Limb (tissue), 2 donors: ENCODE data around the gene GLIS2.

Experiments
- DNase-seq, 2 donors: peaks; one replicate each; pipeline ENCODE4 v3.0.0-alpha.2; 2016; ENCODE audit errors: extremely low spot score in 2 of 2

Gene GLIS2

DNA sequence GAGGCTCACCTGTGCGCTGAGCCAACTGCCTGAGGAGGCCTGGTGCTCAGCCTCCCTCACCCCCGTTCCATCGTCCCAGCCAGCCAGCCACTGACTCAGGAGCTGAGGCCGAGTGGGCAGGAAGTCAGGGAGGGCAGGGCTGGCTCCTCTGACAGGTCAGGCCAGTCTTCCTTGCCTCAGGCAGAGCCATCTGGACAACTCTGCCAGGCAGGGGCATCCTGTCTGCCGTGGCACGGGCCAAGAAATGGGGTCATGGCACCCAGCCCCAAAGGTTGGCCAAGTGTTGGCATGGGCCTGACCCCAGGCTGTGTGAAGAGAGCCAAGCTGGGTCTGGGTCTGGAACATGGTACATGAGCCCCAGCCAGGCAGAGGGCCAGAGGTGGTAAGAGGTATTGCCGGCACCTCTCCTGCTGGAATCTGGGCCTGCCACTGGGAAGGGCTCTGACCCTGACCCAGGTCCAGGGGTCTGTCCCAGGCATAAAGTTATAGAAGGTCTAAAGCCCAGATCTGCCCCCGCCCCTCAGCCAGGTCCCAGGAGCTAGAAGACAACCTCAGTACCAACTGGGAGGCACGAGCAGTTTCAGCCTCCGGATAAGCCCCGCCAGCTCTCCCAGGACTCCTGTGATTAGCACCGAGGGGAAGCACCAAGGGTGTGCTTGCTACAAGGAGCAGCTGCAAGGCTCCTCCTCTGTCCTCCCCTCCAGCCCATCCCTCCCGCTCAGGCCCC is 53.3 kb downstream of the GLIS2 start:
- no peak for DNase-seq

DNA sequence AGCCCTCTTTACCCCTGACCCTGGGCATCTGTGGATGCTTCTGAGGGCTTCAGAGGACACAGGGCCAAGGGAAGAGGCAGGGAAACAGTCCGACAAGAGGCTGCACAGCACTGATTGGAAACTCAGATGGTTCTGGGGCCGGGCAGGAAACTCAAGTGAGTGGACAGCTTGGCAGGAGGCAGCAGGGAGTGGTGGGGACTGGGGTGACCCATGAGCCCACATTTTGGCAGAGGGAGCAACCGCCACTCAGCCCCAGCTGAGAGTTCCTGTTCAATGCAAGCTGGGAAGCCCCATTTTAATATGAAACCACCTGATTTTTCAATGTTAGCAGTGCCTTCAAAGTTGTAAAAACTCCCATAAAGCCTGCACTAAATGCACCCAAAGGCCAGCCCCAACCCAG is 54.3 kb downstream of the GLIS2 start:
- DNase-seq: no peak

DNA sequence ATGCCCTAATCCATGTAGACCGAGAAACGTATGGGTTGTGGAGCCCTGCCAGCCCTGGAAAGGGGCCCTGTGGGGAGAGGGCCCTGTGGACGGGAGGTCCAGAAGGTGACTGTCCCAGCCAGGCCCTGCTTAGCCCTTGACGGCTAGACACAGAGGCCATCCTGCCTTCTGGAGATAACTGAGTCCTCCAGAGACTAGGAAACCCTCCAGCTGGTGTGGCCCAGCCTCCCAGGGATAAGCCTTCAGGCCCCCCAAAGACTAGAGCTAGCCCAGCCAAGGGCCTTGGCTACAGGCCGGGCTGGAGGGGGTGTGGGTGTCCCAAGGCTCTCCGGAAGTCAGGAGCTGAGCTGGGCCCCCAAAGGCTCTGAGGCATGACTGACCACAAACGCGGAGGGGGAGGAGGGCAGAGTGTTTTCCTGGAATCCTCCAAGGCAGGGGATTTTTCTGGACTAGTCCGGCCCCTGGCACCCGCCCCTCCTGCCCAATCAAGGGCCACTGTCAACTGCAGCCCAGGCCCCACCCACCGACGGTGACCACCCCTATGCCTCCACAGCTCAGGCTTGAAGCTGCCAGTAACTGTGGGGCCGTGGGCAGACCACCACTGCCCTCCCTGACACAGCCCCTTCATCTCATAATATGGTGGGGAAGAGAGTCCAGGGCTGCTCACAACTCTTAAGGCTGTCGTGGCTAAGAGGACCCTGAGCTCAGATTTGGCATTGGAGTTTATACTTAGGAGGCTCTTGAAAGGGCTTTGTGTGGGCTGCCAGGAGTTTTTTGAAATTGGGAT is 54.9 kb downstream of the GLIS2 start:
- no peak for DNase-seq

DNA sequence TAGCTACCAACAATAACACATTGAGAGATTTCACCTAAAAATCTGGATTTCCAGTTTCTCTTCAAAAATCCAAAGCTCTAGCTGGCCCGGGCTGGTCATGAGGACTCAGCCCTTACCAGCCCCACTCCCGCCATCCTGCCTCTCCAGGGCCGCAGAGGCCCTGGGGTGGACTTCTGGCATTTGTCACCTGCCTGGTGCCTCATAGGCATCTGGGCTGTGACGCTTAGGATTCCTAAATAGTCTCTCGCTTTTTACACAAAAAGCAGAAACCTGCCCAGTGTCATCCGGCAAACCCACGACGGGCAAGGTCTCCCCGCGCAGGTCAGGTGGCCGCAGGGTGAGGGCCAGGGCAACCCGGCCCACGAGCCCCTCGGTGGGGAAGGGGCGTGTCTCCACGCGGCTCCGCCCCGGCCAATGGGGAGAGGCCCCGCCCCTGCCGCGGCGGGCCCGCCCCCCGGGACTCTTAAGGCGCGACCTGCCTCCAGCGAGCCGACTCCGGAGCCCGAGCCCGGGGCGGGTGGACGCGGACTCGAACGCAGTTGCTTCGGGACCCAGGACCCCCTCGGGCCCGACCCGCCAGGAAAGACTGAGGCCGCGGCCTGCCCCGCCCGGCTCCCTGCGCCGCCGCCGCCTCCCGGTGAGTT is 55.6 kb downstream of the GLIS2 start, which contains the start of gene VASN:
TSS of gene VASN (plus strand) at position 492 of the 644 bp plus-strand sequence. CDS start 9,030 bp downstream, outside the sequence.
- DNase-seq: peak; percentile 57 to 88

DNA sequence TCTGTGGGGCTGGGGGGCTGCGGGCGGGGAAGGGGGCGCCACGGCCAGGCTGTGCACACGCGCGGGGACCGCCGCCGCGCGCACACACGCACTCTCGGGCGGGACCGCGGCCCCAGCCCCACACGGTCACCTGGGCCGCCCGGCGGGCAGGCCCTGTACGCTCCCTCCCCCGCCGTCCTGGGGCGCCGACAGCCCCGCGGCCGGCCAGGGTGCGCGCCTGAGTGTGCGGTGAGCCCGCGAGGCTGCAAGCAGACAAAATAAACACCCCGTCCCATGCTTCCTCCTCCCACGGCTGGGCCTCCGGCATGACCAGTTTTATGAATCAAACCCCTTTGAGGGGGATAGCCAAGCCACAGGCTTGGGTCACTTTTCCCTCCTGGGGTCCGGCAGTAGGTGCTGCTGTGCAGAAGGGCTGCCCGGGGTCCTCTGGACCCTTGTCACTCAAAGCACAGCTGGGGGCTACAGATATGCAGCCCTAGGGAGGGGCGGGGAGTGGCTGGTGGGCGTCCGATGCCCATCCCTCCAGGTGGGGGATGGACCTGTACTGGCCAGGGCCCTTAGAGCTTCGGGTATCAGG is 56.2 kb downstream of the GLIS2 start:
- no peak for DNase-seq

DNA sequence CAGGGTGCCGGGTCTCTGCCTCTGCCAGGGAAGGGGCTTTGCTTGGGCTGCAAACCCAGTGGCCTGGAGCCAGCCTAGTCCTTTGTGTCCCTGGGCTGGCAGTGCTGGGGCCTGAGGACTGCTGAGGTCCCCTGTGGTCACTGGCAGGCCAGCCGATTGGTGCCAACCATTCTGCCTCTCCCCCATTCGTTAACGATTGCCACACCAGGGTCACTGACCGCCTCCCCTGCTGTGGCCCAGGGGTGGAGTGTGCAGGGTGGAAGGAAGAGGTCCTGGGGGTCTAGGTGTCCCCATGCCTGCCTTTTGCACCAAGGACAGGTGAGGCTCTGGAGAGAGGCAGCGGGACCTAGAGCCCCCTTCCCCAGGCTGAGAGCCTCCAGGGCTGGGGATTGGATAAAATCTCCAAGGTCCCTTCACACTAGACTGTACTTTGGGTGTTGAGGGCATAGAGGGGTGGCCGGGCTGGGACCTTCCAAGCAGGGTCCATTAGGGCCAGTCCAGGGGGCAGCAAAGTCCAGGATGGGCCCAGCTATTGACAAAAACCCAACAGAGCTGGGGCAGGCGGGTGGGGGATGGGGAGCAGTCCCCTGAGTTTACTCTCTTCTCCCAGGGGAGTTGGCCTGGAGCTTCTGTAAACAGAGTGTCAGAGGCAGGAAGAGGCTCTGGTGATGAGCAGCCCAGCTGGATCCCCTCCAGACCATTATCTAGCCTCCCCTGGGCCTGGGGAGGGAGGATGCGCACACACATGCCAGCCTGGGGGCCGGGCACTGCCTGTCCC is 56.9 kb downstream of the GLIS2 start:
- DNase-seq: no peak

DNA sequence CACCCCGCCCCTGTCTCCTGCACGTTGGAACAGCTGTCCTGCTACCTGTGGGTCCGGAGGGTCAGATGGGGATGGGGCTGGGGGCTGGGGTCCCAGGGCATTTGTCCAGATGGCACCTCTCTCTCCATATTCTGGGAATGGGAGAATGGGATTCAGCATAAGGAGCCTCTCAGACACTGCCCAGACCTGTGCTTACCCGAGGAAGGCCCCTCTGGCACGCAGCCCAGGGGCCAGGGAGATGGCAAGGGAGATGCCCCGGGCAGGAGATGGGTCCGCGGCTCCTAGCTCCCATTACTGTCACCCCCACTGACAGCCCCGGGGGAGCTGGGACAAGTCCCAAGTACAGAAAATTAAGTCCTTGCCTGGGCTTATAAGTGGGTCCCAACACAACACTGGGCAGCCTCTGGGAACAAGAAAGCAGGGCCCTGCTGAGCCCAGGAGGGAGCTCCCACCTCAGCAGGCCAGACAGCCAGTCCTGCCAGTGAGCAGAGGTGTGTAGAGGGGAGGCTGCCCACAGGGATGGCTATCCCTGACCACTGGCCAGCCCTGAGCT is 57.6 kb downstream of the GLIS2 start:
- DNase-seq: no peak

DNA sequence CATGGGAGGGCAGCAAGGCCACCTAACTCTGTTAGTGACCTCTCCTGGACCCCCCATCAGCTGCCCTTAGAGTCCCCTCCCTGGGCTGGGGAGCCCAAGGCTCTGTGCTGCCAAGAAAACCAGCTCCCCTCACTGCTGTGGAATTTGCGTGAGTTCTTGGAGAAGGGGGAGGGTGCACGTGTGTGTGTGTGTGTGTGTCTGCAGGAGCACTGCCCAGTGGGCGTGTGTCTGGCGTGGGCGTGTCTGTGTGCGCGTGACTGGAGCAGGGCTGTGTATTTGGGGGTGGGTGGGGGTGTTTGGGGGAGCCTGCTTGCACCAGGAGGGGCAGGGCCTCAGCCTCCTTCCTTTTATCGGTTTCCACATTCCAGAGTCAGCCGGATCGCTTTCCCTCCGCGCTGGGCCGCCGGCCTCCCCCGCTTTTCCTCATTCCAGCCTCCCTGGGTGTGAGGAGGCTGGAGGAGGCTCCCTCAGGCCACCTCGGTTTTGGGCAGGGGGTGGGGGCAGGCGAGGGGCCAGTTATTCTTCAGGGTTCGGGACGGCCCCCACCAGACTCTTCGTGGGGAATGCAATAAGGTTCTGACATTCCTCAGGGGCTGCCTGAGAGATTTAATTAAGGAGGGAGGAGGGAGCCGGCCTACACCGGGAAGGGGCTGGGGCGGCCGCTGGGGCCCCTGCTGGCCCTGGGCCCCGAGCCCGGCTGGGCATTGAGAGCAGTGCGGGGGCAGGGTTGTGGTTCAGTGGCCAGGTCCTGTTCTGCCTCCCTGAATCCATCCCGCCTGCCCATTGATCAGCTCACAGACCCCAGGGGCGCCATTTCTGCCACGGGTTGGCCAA is 58.3 kb downstream of the GLIS2 start:
- peak; percentile 75 to 88 for DNase-seq

DNA sequence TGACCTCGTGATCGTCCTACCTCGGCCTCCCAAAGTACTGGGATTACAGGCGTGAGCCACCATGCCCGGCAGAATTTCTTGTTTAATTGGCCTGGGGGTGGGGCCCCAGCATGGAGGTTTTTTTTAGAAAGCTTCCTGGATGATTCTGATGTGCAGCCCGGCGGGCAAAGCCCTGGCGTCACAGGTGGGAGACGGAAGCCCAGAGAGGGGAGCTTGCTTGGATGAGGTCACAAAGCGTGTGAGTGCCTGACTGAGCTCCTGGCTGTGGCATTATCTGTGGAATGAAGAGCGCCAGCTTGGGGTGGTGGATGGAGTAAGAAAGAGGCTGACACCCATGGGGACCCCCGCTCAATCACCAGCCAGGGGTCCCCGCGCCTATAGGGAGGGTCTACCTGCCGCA is 59.9 kb downstream of the GLIS2 start:
- no peak for DNase-seq

DNA sequence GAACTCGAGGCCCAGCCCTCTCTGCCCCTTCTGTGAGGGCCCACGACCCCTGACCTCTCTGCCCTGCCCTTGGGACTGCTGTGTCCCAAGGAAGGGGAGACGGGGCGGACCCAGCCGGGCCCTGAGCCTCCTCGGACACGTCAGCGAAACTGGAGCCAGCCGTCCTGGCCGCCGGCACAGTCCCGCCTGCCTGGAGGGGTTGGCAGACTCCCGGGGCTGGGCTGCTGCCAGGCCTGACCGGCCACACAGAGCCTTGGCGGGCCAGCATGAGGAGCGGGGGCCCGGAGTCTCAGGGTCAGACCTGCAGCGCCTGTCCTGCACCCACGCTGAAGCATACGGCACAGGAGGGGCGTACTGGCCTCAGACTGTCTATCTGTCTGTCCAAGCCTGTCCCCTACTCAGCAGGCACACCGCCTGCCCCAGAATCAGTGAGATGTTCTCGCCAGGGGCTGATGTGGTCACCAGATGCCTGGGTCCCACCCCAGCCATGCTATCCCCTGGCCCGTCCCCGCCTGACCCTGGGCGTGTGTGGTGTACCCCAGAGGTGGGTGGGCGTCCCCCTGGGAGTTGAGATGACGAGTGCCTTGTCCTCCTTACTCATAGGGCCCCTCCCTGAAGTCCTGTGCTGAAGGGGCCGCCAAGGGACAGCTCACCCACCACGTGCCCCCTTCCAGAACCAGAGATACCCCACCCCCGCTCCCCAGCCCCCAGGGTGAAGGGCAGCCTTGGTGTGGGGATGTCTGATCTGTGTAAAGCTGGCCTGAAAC is 60.4 kb downstream of the GLIS2 start:
- DNase-seq: peak in 1 of 2 donors; percentile 72

DNA sequence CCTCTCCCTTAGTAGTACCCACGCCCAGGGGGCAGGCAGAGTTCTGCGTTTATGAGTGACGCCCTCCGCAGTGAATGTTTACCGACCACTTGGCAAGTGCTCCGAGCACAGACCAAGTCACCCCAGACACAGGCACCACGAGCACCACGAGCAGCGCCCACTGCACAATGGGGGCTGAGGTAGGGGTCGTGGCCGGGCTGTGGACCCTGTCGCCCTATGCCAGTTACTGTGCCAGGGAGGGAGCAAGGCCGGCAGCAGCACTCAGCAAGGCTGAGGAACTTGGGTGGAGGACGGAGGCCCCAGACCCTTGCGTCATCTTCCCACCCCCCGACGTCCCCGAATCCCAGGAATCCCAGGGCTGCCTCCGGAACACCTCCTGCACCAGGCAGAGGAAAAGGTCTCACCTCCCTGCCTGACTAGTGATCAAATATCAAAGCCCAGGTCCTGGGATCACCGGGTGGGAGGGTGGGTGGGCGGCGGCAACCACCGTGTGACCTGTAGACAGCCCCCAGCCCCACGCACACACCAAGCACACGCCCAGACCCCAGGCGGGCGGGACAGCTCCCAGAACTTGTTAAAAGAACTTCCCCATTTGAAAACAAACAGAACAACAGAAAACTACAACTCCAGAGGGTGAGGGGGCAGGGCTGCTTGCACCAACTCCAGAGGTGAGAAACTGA is 61.2 kb downstream of the GLIS2 start:
- peak in 1 of 2 donors; percentile 46 for DNase-seq

DNA sequence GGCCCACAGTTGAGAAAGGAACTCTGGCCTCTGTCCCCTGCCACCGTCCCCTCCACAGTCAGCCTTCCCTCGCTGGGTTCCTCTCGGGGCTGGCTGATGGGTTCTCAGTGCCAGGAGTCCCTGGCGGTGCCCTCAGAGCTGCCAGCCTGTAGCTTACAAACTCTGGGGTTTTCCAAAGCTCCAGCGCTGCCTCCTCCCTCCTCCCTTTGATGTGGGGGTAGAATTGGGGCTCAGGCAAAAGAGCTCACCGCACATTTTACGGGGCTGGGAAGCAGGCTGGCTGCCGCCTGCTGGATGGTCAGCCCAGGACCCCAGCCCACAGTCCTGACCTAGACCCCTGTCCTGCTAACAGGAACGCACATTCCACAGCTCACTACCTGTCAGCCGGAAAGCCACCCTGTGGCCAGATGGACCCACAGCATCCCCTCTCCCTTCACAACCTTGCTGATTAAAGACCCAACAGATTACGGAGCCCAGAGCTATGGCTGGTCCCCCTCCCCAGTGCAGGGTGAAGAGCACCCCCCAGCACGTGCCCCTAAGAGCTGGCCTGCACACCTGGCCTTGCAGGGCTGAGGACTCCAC is 61.8 kb downstream of the GLIS2 start:
- no peak for DNase-seq

DNA sequence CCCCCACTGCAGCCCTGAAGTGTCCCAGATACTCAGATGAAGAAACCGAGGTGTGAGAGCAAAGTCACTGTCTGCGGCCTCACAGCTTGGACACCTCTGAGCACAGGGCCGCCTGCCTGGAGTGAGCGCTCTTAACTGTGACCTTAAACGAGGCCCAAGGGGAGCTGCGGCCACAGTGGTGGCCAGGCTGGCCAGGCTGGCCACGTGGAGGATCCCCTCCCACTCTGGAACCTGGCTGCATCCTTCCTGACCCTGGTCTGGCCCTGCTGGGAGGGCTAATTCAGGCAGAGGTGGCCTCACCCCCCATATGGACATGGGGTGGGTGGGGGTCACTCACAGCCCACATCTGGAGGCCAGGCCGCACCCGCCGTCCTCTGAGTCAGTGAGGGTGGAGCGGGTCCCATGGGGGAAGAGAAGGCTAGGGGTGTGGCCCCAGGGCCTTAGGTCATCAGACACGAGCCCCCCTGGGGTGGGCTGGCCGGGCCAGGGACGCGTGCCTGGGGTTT is 62.3 kb downstream of the GLIS2 start:
- no peak for DNase-seq

DNA sequence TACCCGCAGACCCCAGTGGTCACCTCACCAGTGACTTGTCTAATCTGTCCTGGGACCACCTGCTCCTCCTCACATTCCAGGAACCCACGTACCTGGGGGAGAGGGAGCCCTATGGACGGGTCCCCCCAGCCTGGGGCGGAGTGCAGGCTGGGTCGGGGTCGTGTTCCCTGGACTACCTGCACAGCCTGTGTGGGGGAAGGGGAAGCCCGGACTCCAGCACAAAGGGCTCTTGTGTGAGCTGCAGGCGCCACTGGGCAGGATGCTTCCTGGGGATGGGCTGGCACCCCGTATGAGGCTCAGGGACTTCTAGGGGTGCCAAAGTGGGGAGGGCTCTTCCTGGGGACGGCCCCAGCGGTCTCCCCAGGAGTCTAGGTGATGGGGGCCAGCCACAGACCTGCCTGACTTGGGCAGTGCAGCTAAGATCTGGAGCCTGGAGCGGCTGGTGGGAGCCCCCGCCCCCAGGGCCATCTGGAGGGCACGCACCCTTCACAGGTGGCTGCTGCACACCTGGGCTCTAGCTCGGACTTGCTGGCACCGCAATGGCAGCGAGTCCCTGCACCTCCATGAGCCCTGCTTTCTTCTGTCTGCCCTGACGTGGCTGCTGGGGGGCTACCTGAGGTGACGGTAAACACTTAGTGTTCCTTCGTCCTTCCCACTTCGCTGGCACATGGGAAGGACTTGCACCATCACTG is 63.3 kb downstream of the GLIS2 start:
- DNase-seq: no peak

DNA sequence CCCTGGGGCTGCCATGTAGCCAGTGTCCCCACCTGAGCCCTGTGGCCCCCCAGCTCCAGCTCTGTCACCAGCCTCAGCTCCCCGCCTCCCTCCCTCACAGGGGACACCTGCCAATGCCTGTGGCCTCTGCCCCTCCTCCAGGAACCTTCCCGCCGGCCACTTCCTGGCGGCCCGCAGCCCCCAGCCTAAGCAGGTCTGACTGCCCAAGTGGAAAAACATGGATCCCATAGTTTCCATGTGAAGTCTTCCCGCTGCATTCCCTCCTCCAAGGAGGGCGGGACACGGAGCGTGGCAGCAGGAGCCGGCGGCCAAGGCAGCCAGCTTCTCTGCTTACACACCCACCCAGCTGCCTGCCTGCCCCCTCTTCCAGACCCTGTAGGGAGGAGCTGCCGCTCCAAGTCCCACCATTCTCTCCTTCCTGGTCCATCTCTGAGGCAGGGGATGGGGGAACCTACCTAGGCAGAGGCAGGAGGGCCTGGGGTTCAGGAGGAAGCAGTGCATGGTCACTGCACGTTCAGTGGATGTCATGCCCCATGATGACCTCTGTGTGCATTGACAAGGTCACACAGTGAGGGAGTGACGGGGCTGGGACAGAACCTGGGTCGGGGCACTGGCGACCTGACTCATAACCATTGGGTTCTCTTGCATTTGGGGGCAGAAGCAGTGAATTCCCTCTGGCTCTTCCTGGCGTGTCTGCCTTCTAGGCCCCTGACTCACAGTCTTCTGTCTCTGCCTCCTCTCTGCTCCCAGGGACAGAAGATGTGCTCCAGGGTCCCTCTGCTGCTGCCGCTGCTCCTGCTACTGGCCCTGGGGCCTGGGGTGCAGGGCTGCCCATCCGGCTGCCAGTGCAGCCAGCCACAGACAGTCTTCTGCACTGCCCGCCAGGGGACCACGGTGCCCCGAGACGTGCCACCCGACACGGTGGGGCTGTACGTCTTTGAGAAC is 64.5 kb downstream of the GLIS2 start:
- peak in 1 of 2 donors; percentile 68 for DNase-seq
